Activated T-cell treated with anti-CD3 and anti-CD28 coated beads, Interleukin-2, amount 50 U/mL, for 1 hour (primary cell): ENCODE data around the gene IDH2.

Source experiments
- DNase-seq: peaks from one replicate; pipeline ENCODE4 v3.0.0-alpha.2; 2020

IDH2 gene

DNA sequence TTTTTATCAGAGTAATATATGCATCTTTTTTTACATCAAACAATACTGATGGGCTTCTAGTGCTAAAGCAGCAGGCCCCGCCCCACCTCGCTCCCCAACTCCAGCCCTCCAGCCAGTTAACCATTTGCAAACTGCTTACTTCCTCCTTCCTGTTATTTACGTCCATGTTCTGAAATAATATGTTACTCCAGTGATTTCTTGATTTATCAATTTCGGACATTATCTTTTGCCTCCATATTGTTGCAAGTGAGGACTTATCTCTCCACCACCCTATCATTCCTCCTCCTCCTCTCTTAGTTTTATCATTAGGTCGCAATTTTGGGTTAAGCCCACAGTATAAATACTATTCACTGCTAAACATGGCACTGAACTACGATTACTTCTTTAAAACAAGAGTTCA lies 61.6 kb downstream of the IDH2 start:
- no peak for DNase-seq

DNA sequence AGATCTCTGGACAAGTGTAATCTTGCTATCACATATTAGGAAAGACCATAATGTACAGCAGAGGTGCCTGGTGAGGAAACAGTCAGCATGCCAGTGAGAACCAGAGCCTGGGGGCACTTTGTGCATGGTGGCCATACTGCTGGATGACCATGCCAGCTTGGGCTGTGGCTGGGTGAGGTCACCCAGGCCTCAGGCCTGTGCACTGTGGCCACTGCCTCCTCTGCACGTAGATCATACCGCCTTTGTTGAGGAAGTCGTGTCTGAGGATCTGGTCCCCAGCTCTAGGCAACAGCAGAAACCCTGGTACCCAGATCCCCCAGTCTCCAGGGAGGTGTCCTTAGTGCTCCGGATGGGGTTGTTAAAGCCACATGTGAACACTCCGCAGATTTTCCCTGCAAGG lies 62.3 kb downstream of the IDH2 start:
- DNase-seq: no peak

DNA sequence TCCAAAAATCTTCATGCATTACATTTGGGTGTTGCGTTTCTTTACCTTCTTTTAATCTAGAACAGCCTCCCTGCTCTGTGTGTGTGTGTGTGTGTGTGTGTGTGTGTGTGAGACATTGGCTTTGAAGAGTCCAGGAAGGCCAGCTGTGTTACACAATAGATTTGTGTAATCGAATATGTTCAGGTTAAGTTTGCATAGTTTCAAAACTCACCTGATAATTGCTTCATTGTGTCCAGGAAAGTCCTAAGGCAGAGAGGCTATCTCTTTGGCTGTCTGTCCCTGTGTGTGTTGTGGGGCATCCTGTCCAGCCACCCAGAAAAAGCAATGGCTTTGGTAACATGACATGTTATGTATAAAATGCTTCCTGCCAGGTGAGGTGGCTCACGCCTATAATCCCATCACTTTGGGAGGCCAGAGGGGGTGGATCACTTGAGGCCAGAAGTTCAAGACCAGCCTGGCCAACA lies 63.6 kb downstream of the IDH2 start:
- no peak for DNase-seq

DNA sequence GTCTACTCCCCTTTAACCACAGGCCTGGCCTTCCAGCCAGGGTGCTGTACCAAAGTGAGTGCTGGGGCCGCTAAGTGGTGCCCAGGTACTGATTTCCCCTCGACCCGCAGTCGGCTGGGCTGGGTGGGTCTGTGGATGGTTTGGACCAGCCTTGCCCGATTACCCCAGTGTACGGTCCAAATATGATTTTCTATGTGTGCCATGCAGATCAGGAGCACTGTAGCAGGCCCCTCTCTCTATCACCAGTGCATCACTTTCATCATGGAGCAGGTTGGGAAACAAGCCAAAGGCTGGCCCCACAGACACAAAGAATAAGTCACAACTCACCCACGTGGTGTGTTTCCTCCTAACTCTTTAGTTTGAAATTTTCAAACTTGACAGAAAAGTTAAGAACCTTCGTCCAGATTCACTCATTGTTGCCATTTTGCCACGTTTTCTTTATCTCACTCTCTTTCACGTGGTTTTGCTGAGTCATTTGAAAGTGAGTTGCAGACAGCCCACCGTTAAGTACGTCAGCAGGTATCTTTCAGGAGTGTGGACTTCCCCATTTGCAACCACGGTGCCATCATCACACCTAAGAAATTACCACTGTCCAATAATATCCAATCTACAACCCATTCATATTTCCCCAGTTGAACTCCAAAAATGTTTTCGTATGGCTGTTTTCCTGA lies 64.2 kb downstream of the IDH2 start:
- DNase-seq: no peak

DNA sequence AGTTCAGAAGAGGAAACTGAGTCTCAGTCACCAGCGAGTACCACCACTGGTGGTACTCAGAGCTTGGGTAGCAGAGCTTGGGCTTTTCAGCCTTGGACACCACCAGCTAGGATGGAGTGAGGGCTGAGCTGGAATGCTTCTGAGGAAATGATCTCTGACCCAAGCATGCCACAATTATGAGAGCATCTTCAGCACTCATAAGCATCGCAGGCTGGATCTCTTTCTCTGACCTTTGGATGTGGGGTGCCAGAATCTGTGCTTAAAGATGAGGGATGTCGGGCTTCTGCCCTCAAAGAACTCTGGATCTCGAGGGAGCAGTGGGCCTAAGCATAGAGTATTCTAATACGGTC lies 64.8 kb downstream of the IDH2 start:
- DNase-seq: no peak

DNA sequence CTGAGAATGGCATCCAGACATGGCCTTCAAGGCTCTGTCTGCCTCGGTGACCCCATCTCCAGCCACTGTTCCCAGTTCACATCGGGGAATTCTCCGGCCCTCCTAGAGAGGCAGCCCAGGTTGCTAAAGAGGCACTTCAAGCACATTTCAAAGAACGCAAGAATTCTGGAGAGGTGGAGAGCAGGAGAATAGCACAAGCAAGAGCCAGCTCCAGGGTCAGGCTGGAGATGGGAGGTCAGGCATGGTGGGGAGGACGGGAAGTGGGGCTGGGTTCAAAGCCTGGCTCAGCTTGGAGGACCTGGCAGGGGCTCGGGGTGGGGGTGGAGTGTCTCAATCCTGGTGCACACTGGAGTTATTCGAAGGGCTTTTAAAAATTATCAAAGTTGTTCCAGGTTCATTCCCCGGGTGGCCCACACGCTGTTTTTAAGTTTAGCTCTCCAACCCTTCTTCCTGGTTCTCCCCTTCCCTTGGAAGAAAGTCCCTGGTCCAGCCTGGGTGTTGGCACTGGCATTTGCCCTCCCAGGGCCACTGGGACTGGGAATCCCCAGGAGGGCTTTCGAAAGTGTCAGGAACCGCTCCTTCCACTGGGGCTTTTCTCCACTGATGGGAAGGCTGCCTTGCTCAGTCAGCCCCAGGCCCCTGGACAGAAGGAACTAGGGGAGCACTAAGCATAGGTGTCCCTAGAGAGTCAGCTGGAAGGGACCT lies 65.3 kb downstream of the IDH2 start:
- no peak for DNase-seq

DNA sequence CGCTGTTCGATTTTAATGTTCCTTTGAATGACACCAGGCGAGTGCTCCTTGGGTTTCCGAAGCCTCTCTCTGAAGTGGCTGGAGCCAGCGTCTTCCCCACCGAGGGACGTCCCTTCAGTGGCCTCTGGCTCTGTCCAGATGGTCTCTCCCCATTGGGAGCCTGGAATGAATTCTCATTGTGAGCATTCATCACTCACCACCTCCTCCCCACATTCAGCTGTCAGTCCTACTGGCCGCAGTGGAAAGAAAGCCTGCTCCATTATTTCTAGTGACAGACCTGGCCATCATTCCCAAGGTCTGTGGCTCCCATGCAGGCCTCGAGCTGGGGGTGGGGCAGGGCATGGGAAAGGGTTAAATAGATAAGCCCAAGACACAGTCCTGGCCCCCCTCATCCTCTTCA lies 65.9 kb downstream of the IDH2 start:
- DNase-seq: no peak

DNA sequence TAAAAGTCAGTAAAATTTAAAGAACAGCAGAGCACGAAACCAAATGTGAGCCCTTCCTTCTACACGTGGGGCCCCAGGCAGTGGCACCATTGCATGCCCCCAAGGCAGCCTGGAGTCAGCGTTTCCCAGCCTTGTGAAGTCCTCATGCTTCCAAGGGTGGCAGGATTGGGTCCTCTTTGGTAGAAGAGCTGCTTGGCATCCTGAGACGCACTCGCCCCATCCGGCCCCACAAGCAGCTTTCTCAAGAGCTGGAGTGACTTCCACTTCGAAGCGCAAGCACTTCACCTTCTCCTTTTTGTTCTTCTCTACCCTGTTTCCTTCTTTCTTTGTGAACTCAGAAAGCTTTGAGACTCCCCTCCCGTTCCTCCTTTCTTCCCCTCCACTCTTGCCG lies 66.4 kb downstream of the IDH2 start:
- DNase-seq: no peak

DNA sequence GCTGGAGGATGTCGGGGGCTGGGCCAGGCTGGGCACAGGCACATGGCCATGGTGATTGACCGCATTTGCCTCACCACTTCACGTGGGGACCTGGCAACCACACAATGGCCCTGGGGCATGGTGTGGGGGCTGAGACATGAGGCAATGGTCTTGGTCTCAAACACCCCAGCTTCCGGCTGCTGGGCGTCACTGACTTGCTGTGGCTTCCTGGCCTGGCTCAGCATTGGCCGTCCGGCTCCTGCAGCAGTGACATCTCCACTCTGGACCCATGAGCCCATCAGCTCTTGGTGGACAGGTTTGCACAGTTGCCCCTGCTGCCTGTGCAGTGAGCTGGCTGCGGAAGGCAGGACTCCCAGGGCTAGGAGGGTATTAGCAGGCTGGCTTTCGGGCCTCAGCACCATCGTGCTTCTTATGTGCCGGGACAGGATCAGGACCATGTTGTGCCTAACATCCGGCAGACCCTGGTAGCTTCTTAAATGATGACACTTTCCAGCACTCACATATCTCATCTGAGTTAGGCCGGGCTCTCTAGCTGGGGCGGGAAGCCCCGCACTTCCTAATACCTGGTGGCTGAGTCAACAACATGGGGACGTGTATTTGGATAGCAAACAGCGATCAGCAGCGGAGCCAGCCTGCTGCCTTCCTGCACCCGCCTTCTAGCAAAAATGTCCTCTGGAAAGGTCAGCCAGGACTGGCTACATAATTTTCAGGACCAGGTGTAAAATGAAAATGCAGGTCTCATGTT lies 67.0 kb downstream of the IDH2 start:
- no peak for DNase-seq

DNA sequence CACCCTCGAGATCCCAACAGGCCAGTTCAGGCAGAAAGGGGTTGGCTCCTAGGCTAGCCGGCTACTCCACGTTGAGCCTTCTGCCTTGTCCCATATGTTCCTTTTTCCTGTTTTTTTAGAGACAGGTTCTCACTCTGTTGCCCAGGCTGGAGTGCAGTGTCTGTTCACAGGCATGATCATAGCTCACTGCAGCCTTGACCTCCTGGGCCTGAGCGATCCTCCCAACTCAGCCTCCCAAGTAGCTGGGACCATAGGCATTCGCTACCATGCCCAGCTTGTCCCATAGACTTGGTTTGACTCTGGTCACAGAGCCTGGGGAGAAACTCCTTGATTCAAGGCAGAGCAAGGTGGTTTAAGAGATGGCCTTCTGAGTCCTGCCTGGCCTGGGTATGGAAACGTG lies 68.8 kb downstream of the IDH2 start:
- DNase-seq: no peak
